ENCODE data around the gene POLR2F. TPM values are rescaled to one million over a fixed set of nuclear protein-coding genes. Genes with fewer than 3 reads are reported as not detected.

POLR2F gene
- polyA plus RNA-seq, 1 of the 3 experiments (the other 2 are of a cell fraction), result 255 TPM

GRCh38 chr22:37989146-37990045 lies 35.9 kb downstream of the POLR2F start:
- H2AFZ ChIP-seq (ENCODE audit: low read depth), result no peak overlapping the region
- no peak overlapping the region for H3K4me3 ChIP-seq (ENCODE audit: low read depth in 2 of 2, low read length in 1 of 2)
- 94% methylated on average over 5 of the region's 14 CpGs for WGBS (ENCODE audit: low lambda C conversion rate)
- H3K27ac ChIP-seq (ENCODE audit: low read depth in 2 of 2, low read length in 1 of 2), result no peak overlapping the region
- no peak overlapping the region for H3K4me2 ChIP-seq
- no peak overlapping the region for H3K9ac ChIP-seq
- no peaks in the 10 kb centered on the region for H4K20me1 ChIP-seq (ENCODE audit: insufficient read depth)
- H3K36me3 ChIP-seq (replicated peaks in 1 of 2; ENCODE audit: control insufficient read depth in 1 of 2, insufficient read depth in 2 of 2, low read length in 1 of 2), result no peaks in the 10 kb centered on the region
- H3F3A ChIP-seq (replicated peaks; ENCODE audit: insufficient read depth), result no peaks in the 10 kb centered on the region
- H3K4me1 ChIP-seq (ENCODE audit: control insufficient read depth in 1 of 2, insufficient read depth in 2 of 2, low read depth in 1 of 2, low read length in 1 of 2), result no peaks in the 10 kb centered on the region; a peak in 1 of 4 replicates
- CTCF ChIA-PET, result interaction anchor here (1.0 kb wide), 1 partner anchor 9 kb away, joined by 3 read pairs; no protein-coding TSS in a partner anchor
- no peaks in the 10 kb centered on the region for H3K79me2 ChIP-seq (ENCODE audit: insufficient read depth)
- POLR2A ChIA-PET, result no interaction called here
- TF ChIP-seq ZBTB33 (IDR thresholded peaks at IDR 0.05; ENCODE audit: borderline replicate concordance, low read depth), result no peak
- no peaks in the 10 kb centered on the region for H3K27me3 ChIP-seq (ENCODE audit: insufficient read depth)
- no peak for DNase-seq
- no peaks in the 10 kb centered on the region for H3K9me2 ChIP-seq
- H3K9me3 ChIP-seq, result no peaks in the 10 kb centered on the region

GRCh38 chr22:37990301-37990700 lies 36.8 kb downstream of the POLR2F start:
- Histone ChIP-seq H3K27ac (ENCODE audit: low read depth in 2 of 2, low read length in 1 of 2) (no peak overlapping the region), H3K4me2 (no peak overlapping the region), H3K9me2 (no peaks in the 10 kb centered on the region), H3K4me1 (ENCODE audit: control insufficient read depth in 1 of 2, insufficient read depth in 2 of 2, low read depth in 1 of 2, low read length in 1 of 2) (no peaks in the 10 kb centered on the region; a peak in 1 of 4 replicates), H3K9me3 (no peaks in the 10 kb centered on the region), H4K20me1 (ENCODE audit: insufficient read depth) (no peaks in the 10 kb centered on the region), H3K4me3 (ENCODE audit: low read depth in 2 of 2, low read length in 1 of 2) (no peak overlapping the region), H3K79me2 (ENCODE audit: insufficient read depth) (no peaks in the 10 kb centered on the region), H3K36me3 (replicated peaks in 1 of 2; ENCODE audit: control insufficient read depth in 1 of 2, insufficient read depth in 2 of 2, low read length in 1 of 2) (no peaks in the 10 kb centered on the region), H3K9ac (no peak overlapping the region), H3K27me3 (ENCODE audit: insufficient read depth) (no peaks in the 10 kb centered on the region), H2AFZ (ENCODE audit: low read depth) (no peak overlapping the region), H3F3A (replicated peaks; ENCODE audit: insufficient read depth) (no peaks in the 10 kb centered on the region)
- TF ChIP-seq JUND (IDR thresholded peaks at IDR 0.05) (no peak), TEAD4 (IDR thresholded peaks at IDR 0.05; ENCODE audit: borderline replicate concordance, insufficient read depth) (no peak), YY1 (IDR thresholded peaks at IDR 0.05; ENCODE audit: low read depth) (no peak), CTCF (IDR thresholded peaks at IDR 0.05) (no peak), FOSL2 (IDR thresholded peaks at IDR 0.05; ENCODE audit: borderline replicate concordance, low read depth) (no peak), RCOR1 (IDR thresholded peaks at IDR 0.05; ENCODE audit: low read length) (no peak), CHD2 (IDR thresholded peaks at IDR 0.05; ENCODE audit: low read length, partially characterized antibody) (no peak), TAF1 (IDR thresholded peaks at IDR 0.05; ENCODE audit: borderline replicate concordance, low read depth, low read length) (no peak), IRF3 (IDR thresholded peaks at IDR 0.05; ENCODE audit: low read depth, low read length) (no peak)
- CTCF ChIA-PET, result interaction anchor here (1.0 kb wide), 1 partner anchor 10 kb away, joined by 3 read pairs; no protein-coding TSS in a partner anchor
- WGBS (ENCODE audit: low lambda C conversion rate), result 80% methylated on average over 1 of the region's 5 CpGs
- POLR2A ChIA-PET, result no interaction called here
- DNase-seq, result no peak
